Neural progenitor cell (in vitro differentiated cells): Measurements from ENCODE around the gene APBB1. TPM values are rescaled to one million over a fixed set of nuclear protein-coding genes. Genes with fewer than 3 reads are reported as not detected.

Experiments
- DNase-seq: peaks from one replicate; pipeline ENCODE4 v3.0.0-alpha.2; 2016; ENCODE audit warnings: low spot score
- H2AFZ ChIP-seq: fragments of 200-600 bp; sonication (generic); replicated peaks from 2 replicates; pipeline ENCODE4 v1.6.1; 2016; ENCODE audit warnings: antibody characterized with exemption
- H3F3A ChIP-seq: fragments of 200-600 bp; sonication (generic); 2 replicates; pipeline ENCODE4 v1.6.1; 2016; ENCODE audit warnings: antibody characterized with exemption, low read depth
- H3K27ac ChIP-seq: fragments of 200-600 bp; sonication (generic); 2 replicates; pipeline ENCODE4 v1.5.1; 2016; ENCODE audit warnings: mild to moderate bottlenecking
- H3K27me3 ChIP-seq: fragments of 200-600 bp; sonication (generic); 2 replicates; pipeline ENCODE4 v1.6.1; 2016; ENCODE audit warnings: mild to moderate bottlenecking, moderate library complexity
- H3K36me3 ChIP-seq: fragments of 200-600 bp; sonication (generic); 2 replicates; pipeline ENCODE4 v1.5.1; 2016
- H3K4me1 ChIP-seq: fragments of 200-600 bp; sonication (generic); 2 replicates; pipeline ENCODE4 v1.6.1; 2016; ENCODE audit warnings: mixed run types
- H3K4me2 ChIP-seq: fragments of 200-600 bp; sonication (generic); 2 replicates; pipeline ENCODE4 v1.6.1; 2016
- H3K4me3 ChIP-seq: fragments of 200-600 bp; sonication (generic); 2 replicates; pipeline ENCODE4 v1.5.1; 2016
- H3K79me2 ChIP-seq: fragments of 200-600 bp; sonication (generic); 2 replicates; pipeline ENCODE4 v1.6.1; 2016; ENCODE audit warnings: low read depth
- H3K9ac ChIP-seq: fragments of 200-600 bp; sonication (generic); 2 replicates; pipeline ENCODE4 v1.6.1; 2016
- H3K9me3 ChIP-seq: fragments of 200-600 bp; sonication (generic); 2 replicates; pipeline ENCODE4 v1.5.1; 2016; ENCODE audit warnings: low read depth
- H4K20me1 ChIP-seq: fragments of 200-600 bp; sonication (generic); 2 replicates; pipeline ENCODE4 v1.6.1; 2016; ENCODE audit warnings: low read depth
- H3K27ac Mint-ChIP-seq: 3 replicates; pipeline ENCODE4 v1.8.0; 2021; ENCODE audit warnings: mixed read lengths
- H3K27me3 Mint-ChIP-seq: 2 replicates; pipeline ENCODE4 v1.8.0; 2022; ENCODE audit warnings: low read depth, mild to moderate bottlenecking, inconsistent platforms, moderate library complexity, mixed read lengths; ENCODE audit not compliant: insufficient read depth
- H3K36me3 Mint-ChIP-seq: 3 replicates; pipeline ENCODE4 v1.8.0; 2021; ENCODE audit warnings: mixed read lengths
- H3K4me1 Mint-ChIP-seq: 3 replicates; pipeline ENCODE4 v1.8.0; 2021; ENCODE audit warnings: mixed read lengths
- H3K4me3 Mint-ChIP-seq: 3 replicates; pipeline ENCODE4 v1.8.0; 2021; ENCODE audit warnings: mild to moderate bottlenecking, moderate library complexity, mixed read lengths
- H3K9me3 Mint-ChIP-seq: 3 replicates; pipeline ENCODE4 v1.8.0; 2020; ENCODE audit warnings: mixed read lengths
- EZH2 ChIP-seq: fragments of 200-600 bp; sonication (generic); IDR thresholded peaks from 2 replicates; pipeline ENCODE4 v1.6.1; 2017; ENCODE audit warnings: antibody characterized with exemption, mild to moderate bottlenecking, moderate library complexity
- EZH2phosphoT487 ChIP-seq: fragments of 200-600 bp; sonication (generic); IDR thresholded peaks from 2 replicates; pipeline ENCODE4 v1.6.1; 2017; ENCODE audit warnings: antibody characterized with exemption
- total RNA-seq: library from RNA; depleted of rRNA; stranded (reverse); fragments of >200 nt; gene quantifications from 2 replicates; pipeline ENCODE4 v1.2.3, GENCODE V29; 2015; ENCODE audit warnings: low replicate concordance
- TF ChIP-seq, protein P1 (sequence below): fragments of 200-600 bp; sonication (generic); IDR thresholded peaks from 2 replicates; pipeline ENCODE4 v1.5.1; 2017; ENCODE audit warnings: antibody characterized with exemption, mild to moderate bottlenecking

Gene APBB1
- total RNA-seq, 1 donor from 2014 or later = 38.5 TPM

DNA sequence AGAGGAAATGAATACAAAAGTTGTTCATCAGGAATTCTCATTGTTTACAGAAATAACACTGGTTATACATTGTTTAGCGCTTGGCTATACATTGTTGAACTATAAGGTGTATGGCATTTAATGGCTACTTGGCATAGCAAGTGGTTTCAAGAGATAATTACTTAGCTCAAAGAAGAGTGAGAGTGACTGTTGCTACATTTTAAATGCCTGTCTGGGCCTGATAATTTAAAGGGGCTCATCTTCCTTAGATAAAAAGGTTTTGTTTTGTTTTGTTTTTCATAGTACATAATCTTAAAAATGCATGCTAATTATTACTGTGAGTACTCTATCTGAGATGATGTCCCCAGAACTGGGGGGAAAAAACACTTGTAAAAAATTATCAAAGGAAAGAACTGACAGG lies 30.1 kb downstream of the APBB1 start:
- Mint-ChIP-seq H3K4me3 (no peak overlapping the region), H3K36me3 (no peaks in the 10 kb centered on the region), H3K9me3 (no peaks in the 10 kb centered on the region), H3K27ac (no peak overlapping the region), H3K27me3 (peaks cover 5% of the 10 kb centered on the region), H3K4me1 (peaks cover 19% of the 10 kb centered on the region)
- Histone ChIP-seq H3K27me3 (no peaks in the 10 kb centered on the region), H3K4me3 (no peak overlapping the region), H3F3A (peaks cover 27% of the 10 kb centered on the region), H3K27ac (no peak overlapping the region), H3K9ac (no peak overlapping the region), H3K4me2 (no peak overlapping the region), H3K79me2 (no peaks in the 10 kb centered on the region), H3K9me3 (no peaks in the 10 kb centered on the region), H2AFZ (no peak overlapping the region), H4K20me1 (no peaks in the 10 kb centered on the region), H3K36me3 (no peaks in the 10 kb centered on the region), H3K4me1 (peaks cover 16% of the 10 kb centered on the region)
- no peak for DNase-seq
- TF ChIP-seq EZH2phosphoT487 (no peak), EZH2 (no peak)
- TF ChIP-seq, protein P1, sequence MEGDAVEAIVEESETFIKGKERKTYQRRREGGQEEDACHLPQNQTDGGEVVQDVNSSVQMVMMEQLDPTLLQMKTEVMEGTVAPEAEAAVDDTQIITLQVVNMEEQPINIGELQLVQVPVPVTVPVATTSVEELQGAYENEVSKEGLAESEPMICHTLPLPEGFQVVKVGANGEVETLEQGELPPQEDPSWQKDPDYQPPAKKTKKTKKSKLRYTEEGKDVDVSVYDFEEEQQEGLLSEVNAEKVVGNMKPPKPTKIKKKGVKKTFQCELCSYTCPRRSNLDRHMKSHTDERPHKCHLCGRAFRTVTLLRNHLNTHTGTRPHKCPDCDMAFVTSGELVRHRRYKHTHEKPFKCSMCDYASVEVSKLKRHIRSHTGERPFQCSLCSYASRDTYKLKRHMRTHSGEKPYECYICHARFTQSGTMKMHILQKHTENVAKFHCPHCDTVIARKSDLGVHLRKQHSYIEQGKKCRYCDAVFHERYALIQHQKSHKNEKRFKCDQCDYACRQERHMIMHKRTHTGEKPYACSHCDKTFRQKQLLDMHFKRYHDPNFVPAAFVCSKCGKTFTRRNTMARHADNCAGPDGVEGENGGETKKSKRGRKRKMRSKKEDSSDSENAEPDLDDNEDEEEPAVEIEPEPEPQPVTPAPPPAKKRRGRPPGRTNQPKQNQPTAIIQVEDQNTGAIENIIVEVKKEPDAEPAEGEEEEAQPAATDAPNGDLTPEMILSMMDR = no peak

DNA sequence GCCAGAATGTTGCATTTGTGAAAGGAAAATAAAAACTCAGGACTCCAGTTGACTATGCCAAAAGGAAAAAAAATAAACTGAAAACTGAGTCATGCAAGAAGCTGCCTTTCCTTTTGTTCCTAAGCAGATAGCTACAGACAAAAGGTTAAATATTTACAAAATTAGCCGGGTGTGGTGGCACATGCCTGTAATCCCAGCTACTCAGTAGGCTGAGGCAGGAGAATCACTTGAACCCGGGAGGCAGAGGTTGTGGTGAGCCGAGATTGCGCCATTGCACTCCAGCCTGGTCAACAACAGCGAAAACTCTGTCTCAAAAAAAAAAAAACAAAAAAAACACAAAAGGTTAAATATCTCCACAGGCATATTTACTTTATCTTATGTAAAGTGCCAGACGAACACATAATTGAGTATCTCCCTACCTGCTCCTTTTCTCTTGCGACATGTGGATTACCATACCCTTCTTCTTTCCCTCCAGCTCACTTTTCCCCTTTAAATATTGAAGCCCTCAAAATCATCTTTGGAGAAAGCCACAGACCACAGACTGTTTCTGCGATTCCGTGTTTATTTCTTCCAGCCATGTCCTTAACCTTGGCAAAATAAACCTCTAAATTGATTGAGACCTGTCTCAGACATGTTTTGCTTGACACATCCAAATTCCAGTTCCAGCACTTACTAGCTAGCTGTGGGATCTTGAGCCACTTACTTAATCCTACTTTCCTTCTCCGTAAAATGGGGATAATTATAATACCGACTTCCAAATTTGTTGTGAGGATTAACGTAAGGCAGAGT lies 30.9 kb downstream of the APBB1 start:
- Histone ChIP-seq H3K4me1 (peaks cover 16% of the 10 kb centered on the region), H3K4me3 (no peak overlapping the region), H3K9ac (no peak overlapping the region), H4K20me1 (no peaks in the 10 kb centered on the region), H2AFZ (no peak overlapping the region), H3K9me3 (no peaks in the 10 kb centered on the region), H3K4me2 (no peak overlapping the region), H3K27me3 (no peaks in the 10 kb centered on the region), H3K36me3 (no peaks in the 10 kb centered on the region), H3F3A (peaks cover 27% of the 10 kb centered on the region), H3K79me2 (no peaks in the 10 kb centered on the region), H3K27ac (no peak overlapping the region)
- H3K4me3 Mint-ChIP-seq = no peak overlapping the region
- H3K4me1 Mint-ChIP-seq = peaks cover 19% of the 10 kb centered on the region
- no peaks in the 10 kb centered on the region for H3K36me3 Mint-ChIP-seq
- no peak for DNase-seq
- H3K27me3 Mint-ChIP-seq = peaks cover 5% of the 10 kb centered on the region
- TF ChIP-seq EZH2 = no peak
- no peak for TF ChIP-seq EZH2phosphoT487
- TF ChIP-seq, protein P1 = no peak
- peak overlapping the region; percentile 39 for H3K27ac Mint-ChIP-seq
- H3K9me3 Mint-ChIP-seq = no peaks in the 10 kb centered on the region

DNA sequence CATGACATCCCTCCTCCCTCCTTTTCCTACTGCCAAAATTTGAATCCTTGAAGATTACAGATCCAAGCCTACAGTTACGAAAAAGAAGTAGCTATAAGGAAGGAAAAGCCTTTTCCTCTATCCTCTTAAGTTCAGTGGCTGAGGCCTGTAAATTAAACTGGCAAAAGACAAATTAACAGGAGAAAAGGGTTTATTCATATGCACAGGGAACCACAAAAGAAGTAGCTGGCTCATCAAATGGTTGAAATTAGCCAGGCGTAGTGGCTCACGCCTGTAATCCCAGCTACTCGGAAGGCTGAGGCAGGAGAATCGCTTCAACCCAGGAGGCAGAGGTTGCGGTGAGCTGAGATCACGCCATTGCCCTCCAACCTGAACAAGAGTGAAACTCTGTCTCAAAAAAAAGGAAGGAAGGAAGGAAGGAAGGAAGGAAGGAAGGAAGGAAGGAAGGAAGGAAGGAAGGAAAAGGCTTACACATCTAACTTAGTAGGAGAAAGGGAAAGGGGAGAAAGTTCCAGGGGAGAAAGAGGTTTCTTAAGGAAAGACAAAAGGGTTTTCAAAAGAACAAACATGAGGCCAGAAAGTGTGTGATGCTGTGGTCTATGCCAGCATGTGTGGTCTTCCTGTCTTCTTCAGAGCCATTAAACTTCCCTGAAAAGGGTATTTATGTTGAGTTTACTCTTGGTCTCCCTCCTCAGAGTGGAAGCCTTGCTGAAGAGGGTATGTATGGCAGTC lies 33.7 kb downstream of the APBB1 start:
- no peak for DNase-seq
- H3K9ac ChIP-seq = no peak overlapping the region
- Mint-ChIP-seq H3K4me3 (no peak overlapping the region), H3K27me3 (peaks cover 5% of the 10 kb centered on the region), H3K9me3 (no peaks in the 10 kb centered on the region), H3K36me3 (no peaks in the 10 kb centered on the region), H3K4me1 (peaks cover 11% of the 10 kb centered on the region), H3K27ac (no peak overlapping the region)
- peaks cover 19% of the 10 kb centered on the region for H3F3A ChIP-seq
- no peaks in the 10 kb centered on the region for H3K79me2 ChIP-seq
- no peaks in the 10 kb centered on the region for H4K20me1 ChIP-seq
- no peaks in the 10 kb centered on the region for H3K27me3 ChIP-seq
- no peak overlapping the region for H3K4me3 ChIP-seq
- no peaks in the 10 kb centered on the region for H3K9me3 ChIP-seq
- no peak overlapping the region for H3K27ac ChIP-seq
- TF ChIP-seq EZH2phosphoT487 = no peak
- TF ChIP-seq, protein P1 = no peak
- no peak for TF ChIP-seq EZH2
- no peak overlapping the region for H3K4me2 ChIP-seq
- H2AFZ ChIP-seq = peak overlapping the region; percentile 76
- no peaks in the 10 kb centered on the region for H3K36me3 ChIP-seq
- H3K4me1 ChIP-seq = peaks cover 11% of the 10 kb centered on the region
